ENCODE results near the gene CCDC47.

DNA sequence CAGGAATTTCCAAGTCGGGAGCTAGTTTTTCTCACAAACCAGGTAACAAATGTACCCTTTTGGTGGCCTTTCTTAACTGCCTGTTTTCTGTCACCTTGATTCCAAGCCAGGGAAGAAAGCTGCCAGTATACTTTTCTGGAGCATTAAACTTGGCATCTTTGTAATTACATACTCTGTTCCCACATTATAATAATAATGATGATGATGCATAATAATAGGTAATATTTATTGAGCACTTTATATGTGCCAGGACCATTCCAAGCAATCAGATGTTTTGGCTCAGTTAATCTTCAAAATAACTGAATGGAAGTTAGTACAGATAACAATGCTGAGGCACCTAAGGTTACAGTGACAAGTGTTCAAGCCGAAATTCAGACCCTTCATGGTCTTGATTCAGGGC is 42.7 kb upstream of the CCDC47 start:
- no peak for TF ChIP-seq EZH2 (IDR thresholded peaks at IDR 0.05; ENCODE audit: insufficient read depth, low read length)
- TF ChIP-seq, protein P1, sequence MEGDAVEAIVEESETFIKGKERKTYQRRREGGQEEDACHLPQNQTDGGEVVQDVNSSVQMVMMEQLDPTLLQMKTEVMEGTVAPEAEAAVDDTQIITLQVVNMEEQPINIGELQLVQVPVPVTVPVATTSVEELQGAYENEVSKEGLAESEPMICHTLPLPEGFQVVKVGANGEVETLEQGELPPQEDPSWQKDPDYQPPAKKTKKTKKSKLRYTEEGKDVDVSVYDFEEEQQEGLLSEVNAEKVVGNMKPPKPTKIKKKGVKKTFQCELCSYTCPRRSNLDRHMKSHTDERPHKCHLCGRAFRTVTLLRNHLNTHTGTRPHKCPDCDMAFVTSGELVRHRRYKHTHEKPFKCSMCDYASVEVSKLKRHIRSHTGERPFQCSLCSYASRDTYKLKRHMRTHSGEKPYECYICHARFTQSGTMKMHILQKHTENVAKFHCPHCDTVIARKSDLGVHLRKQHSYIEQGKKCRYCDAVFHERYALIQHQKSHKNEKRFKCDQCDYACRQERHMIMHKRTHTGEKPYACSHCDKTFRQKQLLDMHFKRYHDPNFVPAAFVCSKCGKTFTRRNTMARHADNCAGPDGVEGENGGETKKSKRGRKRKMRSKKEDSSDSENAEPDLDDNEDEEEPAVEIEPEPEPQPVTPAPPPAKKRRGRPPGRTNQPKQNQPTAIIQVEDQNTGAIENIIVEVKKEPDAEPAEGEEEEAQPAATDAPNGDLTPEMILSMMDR (IDR thresholded peaks at IDR 0.05; ENCODE audit: insufficient read depth, low read depth, low read length) = no peak
